Tracheal epithelial cell (primary cell): ENCODE data around the gene PIGL. TPM values are rescaled to one million over a fixed set of nuclear protein-coding genes. Genes with fewer than 3 reads are reported as not detected.

Experiments used
- total RNA-seq: library from RNA; depleted of rRNA; stranded (reverse); fragments of >200 nt; gene quantifications from 2 replicates; pipeline ENCODE4 v1.2.1, GENCODE V29; 2014

Gene PIGL
- 13.7 and 23.2 TPM in 2 replicates for total RNA-seq

DNA sequence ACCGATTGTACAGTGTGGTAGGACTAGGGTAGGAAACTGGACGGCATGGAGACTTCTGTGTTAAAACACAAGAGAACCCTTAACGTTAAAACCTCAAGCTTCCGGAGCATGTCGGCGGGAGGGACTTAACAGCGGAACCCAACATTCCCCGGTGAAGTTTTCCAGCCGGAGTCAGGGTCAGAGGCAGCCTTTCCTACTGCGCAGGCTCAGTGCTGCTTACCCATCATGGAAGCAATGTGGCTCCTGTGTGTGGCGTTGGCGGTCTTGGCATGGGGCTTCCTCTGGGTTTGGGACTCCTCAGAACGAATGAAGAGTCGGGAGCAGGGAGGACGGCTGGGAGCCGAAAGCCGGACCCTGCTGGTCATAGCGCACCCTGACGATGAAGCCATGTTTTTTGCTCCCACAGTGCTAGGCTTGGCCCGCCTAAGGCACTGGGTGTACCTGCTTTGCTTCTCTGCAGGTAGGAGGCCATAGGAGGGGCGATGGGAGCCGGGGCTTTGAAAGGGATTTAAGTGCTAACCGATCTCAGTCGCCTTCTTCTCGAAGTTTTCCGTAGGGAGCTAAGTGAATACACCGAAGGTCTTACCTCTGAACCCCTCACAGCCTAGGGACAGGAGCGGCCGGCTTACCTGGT, at the start of gene PIGL:
Gene PIGL, plus strand, starts transcription at position 209 of the 634 bp plus-strand sequence. Its CDS starts 17 bp downstream, at position 226.

DNA sequence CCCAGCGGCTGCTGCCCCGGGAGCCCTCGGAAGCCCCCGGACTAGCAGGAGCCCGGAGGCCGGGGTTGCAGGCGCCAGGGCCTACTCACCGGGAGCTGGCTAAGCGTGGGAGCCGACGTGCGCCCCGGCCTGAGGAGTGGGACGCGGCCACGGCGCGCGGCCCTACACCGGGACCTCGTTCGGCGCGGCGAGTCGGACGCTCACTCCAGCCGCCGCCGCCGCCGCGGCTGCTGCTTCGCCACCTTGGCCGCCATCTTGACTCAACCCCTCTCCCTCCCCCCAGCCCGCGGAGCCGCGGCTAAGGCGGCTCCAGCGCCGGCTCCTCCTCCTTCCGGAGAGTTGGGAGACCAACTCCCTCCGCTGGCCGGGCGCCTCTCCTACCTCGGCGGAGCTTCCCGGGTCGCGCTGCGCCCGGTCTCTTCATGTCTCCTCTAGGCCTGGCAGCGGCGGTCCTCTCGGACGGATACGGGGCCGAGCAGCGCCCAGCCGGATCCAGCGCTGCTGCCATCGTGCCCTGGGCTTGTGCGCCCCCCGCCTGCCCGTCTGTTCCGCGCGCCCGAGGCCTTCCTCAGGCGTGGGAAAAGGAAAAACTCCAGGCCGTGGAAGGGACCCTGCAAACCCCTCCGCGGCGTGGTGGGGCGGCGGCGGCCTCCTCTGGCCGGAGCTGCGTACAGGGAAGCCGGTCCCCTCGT, 1.6 kb upstream of the PIGL start, which contains the start of gene NCOR1:
Gene NCOR1, minus strand, starts transcription at position 262 of the 692 bp plus-strand sequence. CDS start 20,965 bp downstream, outside the sequence.

DNA sequence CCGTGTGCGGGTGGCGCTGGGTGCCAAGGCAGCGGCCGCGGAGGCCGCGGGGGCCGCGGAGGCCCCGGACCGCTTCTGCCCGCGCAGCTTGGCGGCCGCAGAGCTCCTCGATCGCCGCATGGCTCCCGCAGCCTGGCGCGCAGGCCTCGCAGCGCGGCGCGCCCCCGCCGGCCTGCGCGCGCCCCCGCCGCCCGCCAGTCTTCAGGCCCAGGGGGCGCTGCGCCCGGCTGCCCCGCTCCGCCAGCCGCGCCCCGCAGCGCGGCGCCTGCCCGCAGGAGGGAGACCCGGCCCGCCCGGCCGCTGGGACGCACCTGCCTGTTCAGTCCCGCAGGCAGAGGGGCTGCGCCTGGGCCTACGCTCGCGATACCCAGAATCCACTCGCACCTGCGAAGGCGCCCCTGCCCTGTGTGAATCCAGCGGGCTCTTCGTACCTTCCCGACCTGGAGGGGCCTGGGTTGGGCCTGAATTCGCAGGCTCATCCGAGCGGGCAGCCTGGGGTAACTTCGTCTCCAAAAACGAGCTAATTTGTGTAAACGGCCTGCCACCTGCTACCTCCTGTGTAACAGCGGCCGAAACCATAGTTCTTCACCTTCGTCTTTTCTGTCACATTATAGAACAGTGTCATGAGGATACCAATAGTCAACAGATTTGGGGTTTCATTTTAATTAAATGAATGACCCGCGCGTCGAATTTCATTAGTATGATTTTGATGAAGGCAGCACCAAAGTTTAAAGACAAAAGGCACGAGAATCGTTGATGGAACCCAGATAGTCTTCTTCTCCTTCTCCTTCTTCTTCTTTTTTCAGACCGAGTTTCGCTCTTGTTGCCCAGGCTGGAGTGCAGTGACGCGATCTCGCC, 136.5 kb downstream of the PIGL start, which contains the start of gene CENPV:
Gene CENPV, minus strand, starts transcription at position 153 of the 858 bp plus-strand sequence. Its CDS starts 33 bp downstream, at position 120.

Other genes starting within 250 kb of the PIGL start
- 18.5 and 18.6 TPM in 2 replicates for gene ZSWIM7, start 217.5 kb upstream of the PIGL start, total RNA-seq
- 50.1 and 106 TPM in 2 replicates for gene TTC19, start 217.4 kb upstream of the PIGL start, total RNA-seq
- gene NCOR1, start 1.7 kb upstream of the PIGL start, total RNA-seq: 41.7 and 56.9 TPM in 2 replicates
- 15.4 and 18.8 TPM in 2 replicates for gene CENPV, start 136.3 kb downstream of the PIGL start, total RNA-seq
- gene UBB, start 163.9 kb downstream of the PIGL start, total RNA-seq: 939 and 1,454 TPM in 2 replicates
- 1.2 TPM in 1 of 2 replicates, not detected in the other for gene TRPV2, start 198.4 kb downstream of the PIGL start, total RNA-seq